ENCODE measurements around the gene RHBG.

RHBG gene

GRCh38 chr1:156413391-156414246 lies 44.6 kb downstream of the RHBG start:
- DNase-seq = no peak
- no peak for TF ChIP-seq GATA1 (IDR thresholded peaks at IDR 0.05; ENCODE audit: low read depth, low read length)
- TF ChIP-seq POLR2A (IDR thresholded peaks at IDR 0.05; ENCODE audit: low read length) = no peak

DNA sequence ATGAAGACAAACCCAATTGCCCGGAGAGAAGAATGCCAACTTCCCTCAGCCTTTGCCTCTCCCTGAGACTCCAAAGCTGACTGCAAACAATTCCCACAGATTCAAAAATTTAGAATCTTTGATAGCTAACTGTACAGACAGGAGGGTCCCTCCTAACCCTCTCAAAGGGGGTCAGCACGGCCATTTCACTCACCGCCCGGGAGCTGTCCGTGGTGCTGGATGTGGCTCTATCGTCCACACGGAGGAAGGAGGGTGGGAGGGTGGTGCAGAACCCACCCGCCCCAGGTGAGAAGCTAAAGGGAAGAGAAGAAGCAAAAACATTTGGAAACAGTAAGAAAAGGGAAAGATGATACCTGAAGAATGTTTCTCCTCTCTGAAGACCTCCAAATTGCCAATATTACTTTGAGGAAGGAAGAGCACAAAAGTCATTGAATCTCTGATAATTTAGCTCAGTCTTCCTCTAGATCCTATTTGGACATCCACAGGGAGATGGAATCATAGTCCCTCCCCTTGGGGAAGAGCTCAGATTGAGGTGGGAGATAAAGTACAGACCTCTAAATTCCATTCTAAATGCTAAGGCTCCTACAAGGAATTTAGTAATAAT lies 45.6 kb downstream of the RHBG start:
- TF ChIP-seq POLR2A (IDR thresholded peaks at IDR 0.05; ENCODE audit: low read length) (no peak), GATA1 (IDR thresholded peaks at IDR 0.05; ENCODE audit: low read depth, low read length) (no peak)
- DNase-seq = peak in 1 of 2 experiments; percentile 29

DNA sequence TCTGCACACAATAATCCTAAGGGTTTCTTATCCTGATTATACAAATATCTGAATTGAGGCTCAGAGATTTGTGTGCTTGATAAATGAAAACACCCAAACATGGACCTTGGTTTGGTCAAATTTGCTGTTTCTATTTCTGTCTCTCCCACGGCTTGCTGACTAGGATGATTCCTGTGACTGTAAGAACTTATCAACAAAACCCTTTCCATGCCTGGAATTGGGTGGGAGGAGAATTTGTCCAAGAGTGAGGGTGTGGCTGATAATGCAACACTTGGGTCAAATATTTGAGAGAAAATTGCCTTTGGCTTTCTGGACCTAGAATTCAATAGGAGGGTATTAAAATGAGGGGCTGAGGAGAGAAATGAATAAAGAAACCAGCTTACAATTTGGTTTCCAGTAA lies 48.0 kb downstream of the RHBG start:
- no peak for DNase-seq
- no peak for TF ChIP-seq POLR2A (IDR thresholded peaks at IDR 0.05; ENCODE audit: low read length)
- no peak for TF ChIP-seq GATA1 (IDR thresholded peaks at IDR 0.05; ENCODE audit: low read depth, low read length)

GRCh38 chr1:156417401-156418020 lies 48.5 kb downstream of the RHBG start:
- DNase-seq = no peak
- TF ChIP-seq POLR2A (IDR thresholded peaks at IDR 0.05; ENCODE audit: low read length) (no peak), GATA1 (IDR thresholded peaks at IDR 0.05; ENCODE audit: low read depth, low read length) (no peak)

DNA sequence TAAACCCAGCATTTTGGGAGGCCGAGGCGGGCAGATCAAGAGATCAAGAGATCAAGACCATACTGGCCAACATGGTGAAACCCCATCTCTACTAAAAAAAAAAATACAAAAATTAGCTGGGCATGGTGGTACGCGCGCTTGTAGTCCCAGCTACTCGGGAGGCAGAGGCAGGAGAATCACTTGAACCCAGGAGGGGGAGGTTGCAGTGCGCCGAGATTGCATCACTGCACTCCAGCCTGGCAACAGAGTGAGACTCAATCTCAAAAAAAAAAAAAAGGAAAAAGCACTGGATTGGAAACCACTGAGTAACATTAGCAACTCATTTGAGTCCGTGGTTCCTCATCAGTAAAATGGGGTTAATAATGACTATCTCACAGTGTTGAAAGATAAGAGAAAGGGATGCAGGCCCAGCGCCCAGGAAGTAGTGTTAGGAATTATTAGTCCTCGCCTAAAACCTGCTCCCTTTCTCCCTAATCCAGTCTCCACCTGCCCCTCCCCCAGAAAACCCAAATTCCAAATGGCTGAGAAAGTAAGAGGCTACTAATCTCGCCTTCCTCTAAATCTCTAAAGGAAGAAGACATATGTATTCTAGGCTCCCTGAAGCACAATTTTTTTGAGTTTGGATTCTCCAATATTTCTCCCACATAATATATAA lies 49.5 kb downstream of the RHBG start:
- no peak for DNase-seq
- no peak for TF ChIP-seq GATA1 (IDR thresholded peaks at IDR 0.05; ENCODE audit: low read depth, low read length)
- TF ChIP-seq POLR2A (IDR thresholded peaks at IDR 0.05; ENCODE audit: low read length) = no peak

DNA sequence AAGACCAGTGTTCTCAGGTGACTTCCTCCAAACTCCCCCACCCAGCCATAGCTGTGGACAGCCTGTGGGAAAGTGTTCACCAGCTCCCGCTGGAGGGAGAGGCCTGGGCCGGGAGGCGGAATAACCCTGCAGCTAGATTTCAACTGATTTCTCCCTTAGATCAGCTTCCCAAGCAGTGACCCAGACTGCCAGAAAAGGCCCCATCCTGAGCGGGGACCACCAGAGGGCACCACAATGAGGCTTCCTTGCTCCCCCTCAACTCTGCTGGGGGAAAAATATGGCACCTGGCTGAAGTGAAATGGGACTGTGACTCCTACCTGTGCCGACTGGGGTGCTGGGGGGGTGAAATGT lies 50.8 kb downstream of the RHBG start:
- TF ChIP-seq GATA1 (IDR thresholded peaks at IDR 0.05; ENCODE audit: low read depth, low read length) = no peak

DNA sequence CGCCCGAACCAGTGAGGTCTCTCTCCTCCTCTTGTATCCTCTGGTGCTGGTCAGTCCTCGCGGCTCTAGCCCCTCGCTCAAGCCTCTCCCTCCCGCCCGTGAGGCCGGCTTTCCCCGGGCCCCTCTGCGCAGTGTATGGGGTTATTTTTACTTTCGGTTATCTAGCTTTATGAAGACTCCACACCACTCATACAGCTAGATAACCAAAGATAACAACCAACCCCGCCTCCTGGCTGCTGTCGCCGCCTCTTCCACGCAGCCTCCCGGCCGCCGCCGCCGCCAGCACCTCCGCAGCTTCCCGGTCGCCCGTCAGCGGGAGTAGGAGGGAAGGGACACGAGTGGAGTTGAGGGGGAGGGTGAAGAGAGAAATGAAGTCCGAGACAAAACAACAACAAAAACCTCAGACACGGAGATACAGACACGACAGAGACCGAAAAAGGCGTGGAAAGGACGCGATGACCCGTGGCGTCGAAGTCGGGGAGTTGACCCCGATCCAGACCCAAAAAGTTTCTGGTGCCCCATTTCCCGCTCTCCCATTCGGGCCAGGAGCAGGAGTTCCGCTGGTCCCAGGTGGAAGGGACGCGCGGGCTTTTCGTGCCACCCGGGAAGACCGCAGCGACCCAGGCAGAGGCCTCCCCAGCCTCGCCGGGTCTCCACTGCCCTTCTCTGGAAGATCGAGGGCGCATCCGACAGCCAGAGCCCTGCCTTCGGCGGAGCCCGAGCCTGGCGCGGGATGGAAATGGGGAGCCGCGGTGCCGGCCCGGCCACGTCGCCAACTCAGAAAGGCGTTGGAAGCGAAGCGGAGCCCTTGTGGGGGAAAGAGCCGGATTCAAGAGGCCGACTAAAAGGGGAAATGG lies 51.4 kb downstream of the RHBG start:
- DNase-seq = peak; percentile 59 to 67
- TF ChIP-seq GATA1 (IDR thresholded peaks at IDR 0.05; ENCODE audit: low read depth, low read length) (no peak), POLR2A (IDR thresholded peaks at IDR 0.05; ENCODE audit: low read length) (no peak)

More for the DNA sequence above, 50.8 kb downstream of the RHBG start:
- DNase-seq = peak; percentile 52 to 57

GRCh38 chr1:156421062-156421938 lies 52.3 kb downstream of the RHBG start:
- peak; percentile 88 to 89 for DNase-seq
- no peak for TF ChIP-seq GATA1 (IDR thresholded peaks at IDR 0.05; ENCODE audit: low read depth, low read length)
- no peak for TF ChIP-seq POLR2A (IDR thresholded peaks at IDR 0.05; ENCODE audit: low read length)

- DNase-seq = peak in 1 of 2 experiments; percentile 31
- TF ChIP-seq GATA1 (IDR thresholded peaks at IDR 0.05; ENCODE audit: low read depth, low read length) (no peak), POLR2A (IDR thresholded peaks at IDR 0.05; ENCODE audit: low read length) (no peak)
Measured at GRCh38 chr1:156421939-156422601, 53.1 kb downstream of the RHBG start.

DNA sequence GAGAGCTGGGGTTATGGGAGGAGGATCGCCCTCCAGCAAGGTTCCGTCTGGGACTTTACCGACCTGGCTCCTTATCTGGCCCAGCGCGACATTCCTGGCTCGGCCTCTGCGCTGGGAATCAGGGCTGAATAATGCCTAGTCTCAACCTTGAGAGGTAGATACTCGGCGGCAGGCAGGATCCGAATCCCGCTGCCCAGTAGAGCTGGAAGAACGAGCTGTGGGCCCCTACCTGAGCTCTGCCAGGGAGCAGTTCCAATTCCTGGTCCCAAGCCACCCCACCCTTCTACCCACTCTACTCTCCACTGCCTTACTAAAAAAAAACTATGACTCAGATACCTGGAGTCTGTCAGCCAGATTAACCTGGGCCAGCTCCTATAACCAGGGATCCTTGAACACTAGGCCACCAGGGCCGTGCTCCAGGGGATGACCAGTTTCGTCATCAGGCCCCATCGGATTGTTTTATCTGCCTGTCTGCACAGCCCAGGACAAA lies 53.6 kb downstream of the RHBG start:
- no peak for DNase-seq
- TF ChIP-seq POLR2A (IDR thresholded peaks at IDR 0.05; ENCODE audit: low read length) = no peak

- TF ChIP-seq POLR2A (IDR thresholded peaks at IDR 0.05; ENCODE audit: low read length) (no peak), GATA1 (IDR thresholded peaks at IDR 0.05; ENCODE audit: low read depth, low read length) (no peak)
- DNase-seq = peak; percentile 68 to 86
Measured at GRCh38 chr1:156423422-156424352, 54.7 kb downstream of the RHBG start.

All from erythroblast (primary cell).